ACHN (cell line): ENCODE measurements around the gene CHN1.
A peak's percentile ranks its signal among the peaks of the same experiment; 100 is the strongest.

ENCODE experiments used
- DNase-seq: peaks from one replicate; pipeline ENCODE4 v3.0.0-alpha.2; 2015
- in situ Hi-C: cut with HindIII; loops from 2 replicates; pipeline ENCODE4 v1.10.0; 2017; ENCODE audit warnings: low sequenced_read_pairs, low pct_ligation_motif_present, low pct_unique_long_range_greater_than_20kb

CHN1 gene

GRCh38 chr2:174807931-174808330, 197.2 kb downstream of the CHN1 start:
- in situ Hi-C loops = no loop called here
- no peak for DNase-seq

DNA sequence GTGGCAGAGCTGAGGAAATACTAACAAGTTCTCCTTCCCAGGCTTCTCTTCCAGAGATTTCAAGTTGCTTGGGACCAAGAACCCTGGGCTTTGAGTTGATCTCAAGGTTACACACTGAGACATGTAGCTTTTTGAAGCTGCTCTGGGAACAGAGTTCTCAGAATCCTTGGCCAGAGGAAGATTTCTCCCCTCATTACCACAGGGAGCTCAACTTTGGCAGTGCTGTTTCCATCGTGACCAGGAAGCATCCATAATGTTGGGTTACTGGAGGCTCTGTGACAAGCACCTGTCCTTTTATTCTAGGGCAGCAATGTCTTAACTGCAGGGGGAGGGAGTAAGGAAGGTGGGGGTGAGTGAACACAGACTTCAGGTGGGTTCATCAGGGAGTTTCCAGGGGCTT, 199.4 kb downstream of the CHN1 start:
- in situ Hi-C loops = no loop called here
- no peak for DNase-seq

GRCh38 chr2:174802459-174802858, 202.7 kb downstream of the CHN1 start:
- no peak for DNase-seq
- in situ Hi-C loops = no loop called here

DNA sequence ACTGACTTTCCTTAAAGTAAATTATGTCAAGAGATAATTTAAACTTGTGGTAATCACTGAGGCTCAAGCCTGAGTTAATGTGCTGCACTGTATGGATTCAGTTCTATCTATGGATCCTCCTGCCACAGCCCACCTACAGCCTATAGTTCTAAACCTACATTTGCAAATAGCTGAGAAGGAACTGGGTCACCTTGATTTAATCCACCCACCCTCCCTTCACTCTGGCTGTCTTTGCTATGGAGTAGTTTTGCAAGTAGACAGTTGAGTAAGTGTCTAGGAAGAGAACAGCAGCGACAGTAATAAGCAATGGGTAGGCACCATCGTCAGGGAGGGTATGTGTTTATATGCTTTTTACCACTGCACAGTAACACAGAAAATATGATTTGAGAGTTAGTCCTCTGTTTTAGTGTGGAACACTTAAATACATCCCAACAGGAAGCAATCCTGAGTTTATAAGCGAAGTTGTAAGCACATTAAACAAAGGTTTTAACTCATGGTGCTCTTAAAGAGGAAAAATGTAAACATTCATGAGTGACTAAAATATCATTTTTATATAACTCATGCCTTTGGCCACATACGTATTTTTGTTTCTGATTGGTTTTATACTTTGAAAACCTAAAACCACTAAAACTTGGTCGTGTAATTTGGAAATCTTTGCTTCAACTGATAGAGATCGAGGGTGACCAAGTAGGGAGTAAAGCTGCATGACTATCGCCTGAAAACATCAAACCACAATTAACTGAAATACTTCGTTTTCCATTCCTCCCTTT, 204.6 kb downstream of the CHN1 start:
- in situ Hi-C loops = no loop called here
- DNase-seq = no peak

DNA sequence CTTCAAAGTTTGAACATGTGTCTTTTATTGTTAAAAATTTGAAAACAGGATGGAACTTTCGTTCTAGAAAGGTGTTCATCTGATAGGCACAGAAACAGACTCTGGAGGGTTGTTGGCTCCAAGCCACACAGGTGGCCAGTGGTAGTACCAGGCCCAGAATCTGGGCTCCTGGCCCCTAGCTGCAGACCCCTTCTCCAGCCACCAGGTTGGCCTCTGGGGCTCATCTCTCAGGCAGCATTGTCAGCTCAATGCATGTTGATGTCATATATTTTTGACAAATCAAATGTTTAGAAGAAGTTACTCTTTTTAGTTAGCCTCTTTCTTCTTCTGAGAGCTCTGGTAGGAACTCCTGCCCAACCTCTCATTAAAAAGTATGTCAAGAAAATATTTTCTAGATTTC, 206.4 kb downstream of the CHN1 start:
- no peak for DNase-seq
- in situ Hi-C loops = no loop called here

GRCh38 chr2:174797781-174798276, 207.4 kb downstream of the CHN1 start:
- in situ Hi-C loops = no loop called here
- no peak for DNase-seq

GRCh38 chr2:174796319-174796771, 208.8 kb downstream of the CHN1 start:
- DNase-seq = no peak
- in situ Hi-C loops = no loop called here

- in situ Hi-C loops = no loop called here
- DNase-seq = no peak
Observed at GRCh38 chr2:174794851-174795374, 210.3 kb downstream of the CHN1 start.

DNA sequence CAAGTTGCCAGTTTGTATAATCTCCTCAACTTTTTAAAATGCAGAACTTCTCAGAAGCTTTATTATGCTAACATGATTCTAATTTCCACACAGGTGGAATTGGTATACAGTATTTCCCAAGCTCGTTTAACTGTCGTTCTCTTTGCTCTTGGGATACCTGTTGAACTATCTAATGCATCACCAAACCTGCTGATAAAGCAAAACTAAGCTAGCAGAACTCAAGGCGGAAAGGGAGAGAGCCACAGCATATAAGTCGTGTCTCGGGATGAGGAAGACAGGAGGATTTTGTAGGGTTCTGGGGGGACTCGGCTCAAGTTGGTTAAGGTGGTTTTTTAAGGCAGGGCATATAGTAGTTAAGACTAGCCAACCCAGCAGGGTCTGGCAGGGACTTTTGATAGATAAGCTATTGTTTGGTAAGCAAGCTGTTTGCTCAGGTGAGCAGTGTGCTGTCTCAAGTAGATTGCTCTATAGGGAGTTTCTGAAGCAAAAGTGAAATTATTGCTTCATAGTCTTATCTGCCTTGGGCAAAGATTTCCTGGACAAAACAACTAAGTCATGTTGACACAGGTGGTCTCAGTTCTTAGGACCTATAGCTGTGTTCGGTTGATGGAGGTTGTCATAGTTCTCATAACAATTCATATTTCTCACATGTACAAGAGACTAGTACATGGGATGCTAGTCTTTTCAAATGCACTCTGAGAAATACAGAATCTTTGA, 212.7 kb downstream of the CHN1 start:
- DNase-seq = no peak

DNA sequence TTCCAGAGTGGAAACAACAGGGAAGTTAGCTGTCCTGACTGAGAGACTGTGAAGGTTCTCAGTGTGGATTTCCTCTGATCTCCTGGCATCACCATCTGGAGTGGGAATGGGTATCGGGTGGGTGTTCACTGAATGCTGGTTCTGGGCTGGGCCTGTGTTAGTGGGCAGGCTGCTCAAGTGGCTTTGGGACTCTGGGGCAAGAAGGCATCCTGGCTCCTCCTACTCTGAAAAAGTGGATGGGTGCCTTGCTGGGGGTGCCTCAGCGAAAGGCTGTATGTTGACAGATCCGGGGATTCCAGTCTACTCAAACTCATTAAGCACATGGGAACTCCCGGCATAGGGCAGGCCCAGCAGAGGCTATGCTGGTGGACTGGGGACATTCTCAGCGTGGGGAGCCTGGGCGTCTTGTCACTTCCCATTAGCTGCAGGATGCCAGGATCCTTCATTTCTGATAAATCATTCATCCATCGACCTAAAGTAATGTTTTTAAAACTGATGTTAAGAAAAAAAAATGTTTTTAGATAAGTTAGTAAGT, 213.4 kb downstream of the CHN1 start:
- in situ Hi-C loops = no loop called here
- DNase-seq = no peak

More for the DNA sequence above, 212.7 kb downstream of the CHN1 start:
- in situ Hi-C loops = no loop called here

GRCh38 chr2:174791020-174791419, 214.2 kb downstream of the CHN1 start:
- no peak for DNase-seq
- in situ Hi-C loops = no loop called here

DNA sequence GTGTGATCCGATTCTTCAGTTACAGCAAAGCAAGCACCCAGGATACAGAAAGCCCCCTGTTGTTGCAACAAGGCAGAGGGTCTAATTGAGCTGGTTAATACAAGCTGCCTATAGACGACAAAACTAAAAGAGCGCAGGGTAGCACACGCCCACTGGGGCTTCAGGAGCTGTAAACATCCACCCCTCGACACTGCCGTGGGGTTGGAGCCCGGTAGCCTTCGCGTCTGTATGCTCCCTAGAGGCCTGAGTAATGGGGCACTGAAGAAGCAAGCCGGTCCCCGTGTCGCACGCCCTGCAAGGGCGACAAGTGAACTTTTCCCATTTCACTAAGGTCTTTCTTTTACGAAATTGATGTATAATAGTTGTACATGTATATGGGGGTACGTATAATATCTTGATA, 216.2 kb downstream of the CHN1 start:
- DNase-seq = no peak
- in situ Hi-C loops = no loop called here

GRCh38 chr2:174788291-174788929, 216.8 kb downstream of the CHN1 start:
- in situ Hi-C loops = no loop called here
- DNase-seq = no peak

DNA sequence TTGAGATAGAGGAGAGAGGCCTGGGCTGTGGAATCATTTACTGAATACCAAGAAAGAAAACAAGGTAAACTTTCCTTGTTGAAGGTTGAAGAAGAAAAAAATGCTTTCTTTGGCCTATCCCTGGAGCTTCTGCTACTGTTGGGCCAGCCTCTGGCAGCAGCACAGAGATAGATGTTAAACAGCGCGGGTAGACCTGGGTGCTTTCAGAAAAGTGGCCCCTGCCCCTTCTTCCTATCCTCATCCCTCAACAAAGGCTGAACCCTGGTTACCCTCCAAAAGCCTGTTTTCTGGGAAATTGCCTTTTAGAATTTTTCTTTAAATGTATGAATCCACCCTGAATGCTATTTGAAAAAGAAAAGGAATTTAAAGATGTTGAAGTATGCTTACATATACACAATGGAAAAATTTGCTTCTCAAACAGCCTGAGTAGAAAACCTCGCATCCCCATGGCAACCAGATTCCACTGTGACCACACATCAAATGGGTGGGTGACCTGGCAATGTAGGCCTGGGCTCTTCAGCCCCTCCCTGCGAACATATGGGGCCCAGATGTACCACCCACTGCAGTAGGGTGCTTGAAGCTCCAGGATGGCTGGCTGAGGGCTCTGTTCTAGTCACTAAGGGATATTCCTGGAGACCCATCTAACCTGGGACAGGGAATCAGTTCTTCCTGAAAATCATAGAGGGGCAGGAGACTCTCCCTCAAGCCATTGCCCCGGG, 217.5 kb downstream of the CHN1 start:
- in situ Hi-C loops = no loop called here
- peak; percentile 7 for DNase-seq

GRCh38 chr2:174786066-174786725, 219.0 kb downstream of the CHN1 start:
- no peak for DNase-seq
- in situ Hi-C loops = no loop called here

DNA sequence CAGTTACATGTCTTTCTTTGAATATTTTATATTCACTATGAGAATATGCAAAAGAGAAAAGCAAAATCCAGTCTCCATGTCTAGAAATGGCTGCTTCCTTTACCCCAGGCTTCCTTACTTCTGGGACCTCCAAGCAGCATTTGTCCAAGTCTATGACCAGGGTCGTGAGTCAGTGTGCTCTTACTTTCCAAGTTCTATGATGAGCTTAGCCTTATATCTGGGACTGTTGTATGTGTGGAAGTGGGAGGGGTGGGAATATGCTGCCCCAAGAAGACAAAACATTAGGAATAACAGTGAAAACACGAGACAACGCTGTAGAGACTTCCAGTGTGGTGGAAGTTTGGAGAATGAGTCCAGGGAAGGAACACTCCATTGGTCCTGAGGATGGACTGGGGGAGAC, 219.7 kb downstream of the CHN1 start:
- in situ Hi-C loops = no loop called here
- no peak for DNase-seq

GRCh38 chr2:174784909-174785308, 220.3 kb downstream of the CHN1 start:
- in situ Hi-C loops = no loop called here
- DNase-seq = no peak

DNA sequence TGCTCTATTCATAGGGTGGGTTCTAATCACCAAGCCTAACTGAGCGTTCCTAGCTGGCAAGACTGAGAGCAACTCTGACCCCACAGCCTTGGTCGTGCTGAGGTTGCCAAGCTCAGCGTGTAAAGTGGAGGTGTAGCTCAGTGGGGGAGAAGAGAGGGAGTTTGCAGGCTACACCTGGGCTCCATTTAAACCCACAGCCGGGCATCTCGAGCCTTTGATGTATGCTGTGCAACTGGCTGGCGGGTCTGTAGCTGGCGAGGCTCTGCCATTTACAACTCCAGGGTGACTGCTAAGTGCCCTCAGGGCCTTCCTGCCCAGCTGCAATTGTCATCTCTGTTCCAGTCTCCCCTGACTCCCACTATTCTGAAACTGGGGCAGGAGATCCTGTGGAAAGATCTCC, 220.9 kb downstream of the CHN1 start:
- in situ Hi-C loops = no loop called here

More for the DNA sequence above, 220.9 kb downstream of the CHN1 start:
- no peak for DNase-seq
